ENCODE results near the gene SMCO2.
A peak's percentile ranks its signal among the peaks of the same experiment; 100 is the strongest.
"Not testable (repeated sequence)": the region's sequence is repeated elsewhere in the genome, so short reads cannot be mapped to it uniquely, and the experiment has no call there.

Gene SMCO2

GRCh38 chr12:27530157-27530922 lies 83.8 kb downstream of the SMCO2 start:
- DNase-seq: no peak

- DNase-seq: no peak
Measured at GRCh38 chr12:27531896-27532295, 85.4 kb downstream of the SMCO2 start.

DNA sequence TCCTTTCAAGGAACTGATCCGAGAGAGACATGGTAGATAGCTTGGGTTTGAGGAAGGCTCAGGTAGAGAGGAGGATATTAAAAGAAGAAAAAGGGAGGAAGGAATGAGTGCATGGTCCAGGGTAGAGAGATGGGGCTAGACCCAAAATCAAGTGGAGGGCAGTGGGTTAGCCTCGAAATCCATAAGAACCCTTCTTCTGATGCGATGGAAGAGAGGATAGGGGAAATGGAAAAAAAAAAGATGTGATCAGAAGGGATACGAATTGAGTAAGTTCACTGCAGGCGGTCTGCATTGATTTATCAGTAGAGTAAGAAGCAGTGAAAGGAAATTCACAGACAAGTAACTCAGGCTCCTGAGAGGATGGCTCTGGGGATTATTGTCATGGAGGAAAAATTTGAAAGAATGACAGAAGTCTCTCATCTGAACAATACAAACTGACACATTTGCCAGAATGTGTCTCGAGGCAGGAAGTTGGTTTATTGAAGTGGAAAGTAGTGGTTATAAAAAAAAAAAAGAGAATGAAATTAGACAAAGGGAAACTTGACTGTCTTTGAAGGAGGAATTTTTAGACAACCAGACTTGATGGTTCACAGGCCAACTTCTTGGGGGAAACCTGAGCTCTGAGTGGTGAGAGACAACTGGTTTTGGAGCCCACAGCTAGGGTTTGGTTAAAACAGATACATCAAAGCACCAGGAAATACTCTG lies 87.7 kb downstream of the SMCO2 start:
- no peak for DNase-seq

DNA sequence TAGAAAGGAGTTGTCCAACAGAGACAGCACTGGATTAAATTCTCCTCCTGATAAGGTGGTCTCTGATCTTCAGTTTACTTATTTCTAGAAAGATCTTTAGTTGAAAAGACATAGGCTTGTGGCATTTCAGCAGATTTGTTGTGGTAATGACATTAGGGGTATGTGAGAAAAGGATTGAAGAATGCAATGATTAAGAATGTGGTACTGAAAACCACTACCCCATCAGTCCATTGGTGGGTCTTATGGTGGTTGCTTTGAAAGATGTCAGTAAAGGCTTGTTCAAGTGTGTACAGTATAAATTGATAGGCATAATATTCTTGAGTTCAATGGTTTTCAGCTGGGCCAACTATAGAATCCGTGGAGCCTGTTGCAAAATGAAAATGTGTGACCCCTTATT lies 88.2 kb downstream of the SMCO2 start:
- no peak for DNase-seq

GRCh38 chr12:27535318-27535717 lies 88.8 kb downstream of the SMCO2 start:
- no peak for DNase-seq

DNA sequence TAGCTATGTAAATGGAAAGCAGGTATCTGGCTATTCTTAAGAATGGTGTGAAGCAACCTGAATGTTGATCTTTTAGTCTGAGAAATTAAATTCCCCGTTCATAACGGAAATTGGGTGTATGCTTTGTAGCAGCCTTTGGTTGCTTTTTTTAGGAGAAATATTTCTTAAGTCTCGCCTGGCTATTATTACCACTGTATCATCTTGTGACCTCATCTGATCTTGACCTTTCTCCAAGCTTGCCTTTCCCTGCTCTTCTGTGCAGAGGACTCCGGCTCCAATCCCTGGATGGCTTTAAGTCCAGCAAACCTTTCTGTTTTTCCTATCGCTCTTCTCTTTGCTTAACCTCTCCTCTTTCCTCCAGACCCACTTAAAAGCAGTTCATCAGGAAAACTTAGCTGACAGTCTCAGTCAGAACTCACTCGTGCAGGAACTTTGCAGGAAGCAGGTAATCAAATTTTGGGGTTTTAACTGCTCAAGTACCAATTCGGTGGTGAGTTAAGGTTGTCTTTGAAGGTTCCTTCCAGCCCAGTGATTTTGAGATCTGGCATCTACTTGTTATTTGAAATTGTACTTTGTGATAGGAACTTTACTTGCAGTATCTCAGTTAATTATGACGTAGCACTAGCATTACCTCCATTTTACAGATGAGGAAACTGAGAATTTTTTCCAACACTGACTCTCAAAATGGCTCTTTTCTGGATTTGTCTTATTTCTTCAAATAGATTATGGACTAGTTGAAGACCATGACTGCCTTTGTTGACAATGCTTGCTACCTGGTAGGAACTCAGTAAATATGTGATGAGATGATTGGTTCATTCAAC lies 91.5 kb downstream of the SMCO2 start:
- DNase-seq: no peak

DNA sequence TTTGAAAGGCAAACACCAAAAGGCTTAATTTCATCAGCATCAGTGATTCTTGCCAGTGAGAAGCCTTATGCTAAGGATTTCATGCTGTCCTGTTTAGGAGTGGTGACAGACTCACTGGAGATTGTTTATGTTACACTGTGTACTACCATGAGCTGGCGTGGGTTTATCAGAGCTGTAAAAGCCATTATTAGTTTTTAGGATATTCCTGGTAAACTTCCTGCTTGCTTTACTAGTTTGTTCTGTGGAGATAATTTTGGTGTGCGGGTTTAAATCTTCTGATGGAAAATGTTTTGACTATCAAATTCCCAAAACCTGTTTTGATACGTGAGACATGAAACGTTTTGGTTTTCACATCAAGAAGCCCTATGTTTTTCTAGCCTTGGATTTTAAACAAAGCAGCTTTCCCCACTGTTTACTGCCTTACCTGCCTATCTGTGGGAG lies 92.7 kb downstream of the SMCO2 start:
- DNase-seq: no peak

DNA sequence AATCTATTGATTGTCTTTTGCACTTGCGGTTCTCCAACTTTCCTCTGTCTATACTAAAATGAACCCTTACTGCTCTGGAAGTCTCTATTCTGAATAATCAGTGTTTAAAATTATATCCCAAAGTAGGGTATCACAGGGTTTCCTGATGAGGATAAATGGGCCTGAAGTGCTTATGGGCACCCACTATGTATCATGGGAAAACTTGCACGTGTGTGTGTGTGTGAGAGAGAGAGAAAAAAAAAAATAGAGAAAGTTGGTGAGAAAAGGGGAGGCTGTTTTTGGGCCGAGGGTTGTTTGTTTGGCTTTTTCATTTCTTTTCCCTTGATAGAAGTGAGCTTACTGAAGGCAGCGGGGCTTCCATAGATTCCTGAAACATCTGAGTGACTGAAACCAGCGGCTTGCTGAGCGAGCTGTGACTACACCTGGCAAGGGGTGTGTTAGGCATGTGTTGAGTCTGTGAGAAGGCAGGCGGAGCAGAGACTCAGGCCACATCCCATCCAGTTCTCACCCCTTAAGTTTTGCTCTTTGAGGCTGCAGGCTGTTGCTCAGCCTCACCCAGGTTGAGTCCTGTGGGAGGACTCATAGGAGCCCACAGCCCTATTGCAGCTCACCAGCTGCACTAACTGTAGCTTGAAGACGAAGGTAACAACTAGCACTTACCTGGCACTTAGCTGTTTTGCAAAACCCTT lies 94.6 kb downstream of the SMCO2 start:
- no peak for DNase-seq

GRCh38 chr12:27542628-27543027 lies 96.1 kb downstream of the SMCO2 start:
- DNase-seq: no peak

DNA sequence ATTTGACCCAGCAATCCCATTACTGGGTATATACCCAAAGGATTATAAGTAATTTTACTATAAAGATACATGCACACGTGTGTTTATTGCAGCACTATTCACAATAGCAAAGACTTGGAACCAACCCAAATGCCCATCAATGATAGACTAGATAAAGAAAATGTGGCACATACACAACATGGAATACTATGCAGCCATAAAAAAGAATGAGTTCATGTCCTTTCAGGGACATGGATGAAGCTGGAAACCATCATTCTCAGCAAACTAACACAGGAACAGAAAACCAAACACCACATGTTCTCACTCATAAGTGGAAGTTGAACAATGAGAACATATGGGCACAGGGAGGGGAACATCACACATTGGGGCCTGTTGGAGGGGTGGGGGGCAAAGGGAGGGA lies 98.3 kb downstream of the SMCO2 start:
- DNase-seq: not testable (repeated sequence)

DNA sequence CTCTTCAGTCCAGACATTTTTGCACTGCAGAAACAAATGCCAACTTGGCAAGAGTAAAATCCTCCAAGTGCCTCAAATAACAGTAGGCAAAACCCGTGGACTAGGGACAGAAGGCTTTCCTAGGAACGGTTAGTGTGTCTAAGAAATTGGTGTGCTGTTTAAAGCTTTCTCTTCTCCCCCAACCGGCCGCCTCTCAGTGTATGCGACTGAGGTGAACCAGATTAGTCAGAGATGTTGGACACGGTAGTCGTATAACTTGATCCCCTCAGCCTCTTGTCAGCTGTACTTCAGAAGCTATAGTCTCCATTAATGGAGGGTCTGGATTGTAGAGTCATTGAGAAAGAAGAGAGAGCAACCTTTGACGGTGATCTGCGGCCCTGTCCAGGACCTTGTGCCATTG lies 99.1 kb downstream of the SMCO2 start:
- DNase-seq: no peak

GRCh38 chr12:27547592-27547991 lies 101.1 kb downstream of the SMCO2 start:
- no peak for DNase-seq

DNA sequence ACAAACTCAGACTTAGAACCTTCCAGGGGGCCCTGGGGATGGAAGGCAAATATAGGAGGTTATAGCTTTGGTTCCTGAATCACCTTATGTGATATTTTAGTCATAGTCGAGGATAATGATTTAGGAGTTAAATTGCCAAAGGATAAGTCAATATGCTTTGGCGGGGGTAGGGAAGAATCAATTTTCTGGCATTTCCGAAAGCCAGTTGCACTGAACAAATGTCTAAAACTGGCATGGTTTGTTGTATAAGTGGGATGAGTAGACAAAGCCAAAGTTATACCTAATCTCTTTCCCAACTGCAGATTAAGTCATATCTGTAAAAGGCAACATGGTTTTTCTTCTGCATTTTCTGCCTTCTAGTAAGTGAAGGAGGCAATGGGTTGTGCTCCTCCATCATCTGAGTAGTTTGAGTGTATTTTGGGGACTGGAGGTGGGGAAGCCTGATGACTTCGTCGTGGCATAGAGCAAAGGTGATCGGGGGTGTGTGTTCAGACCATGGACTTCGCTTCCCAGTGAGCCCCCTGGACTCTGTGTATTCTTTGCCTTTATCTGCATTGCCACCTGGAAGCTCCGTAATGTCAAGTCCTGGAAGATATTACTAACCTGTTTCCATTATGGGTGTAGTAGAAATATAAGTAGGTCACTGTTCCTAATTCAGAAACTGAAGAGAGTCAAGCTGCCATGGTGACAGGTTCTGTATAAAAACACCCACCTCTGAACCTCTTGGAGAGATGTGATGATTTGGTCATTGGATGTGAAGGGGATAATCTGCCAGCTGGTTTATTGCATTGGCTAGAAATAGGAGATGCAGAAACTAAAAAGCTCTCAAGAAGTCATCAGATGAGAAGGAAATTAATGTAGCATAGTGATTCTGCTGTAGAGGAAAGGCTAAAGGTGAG lies 102.0 kb downstream of the SMCO2 start:
- DNase-seq: no peak

DNA sequence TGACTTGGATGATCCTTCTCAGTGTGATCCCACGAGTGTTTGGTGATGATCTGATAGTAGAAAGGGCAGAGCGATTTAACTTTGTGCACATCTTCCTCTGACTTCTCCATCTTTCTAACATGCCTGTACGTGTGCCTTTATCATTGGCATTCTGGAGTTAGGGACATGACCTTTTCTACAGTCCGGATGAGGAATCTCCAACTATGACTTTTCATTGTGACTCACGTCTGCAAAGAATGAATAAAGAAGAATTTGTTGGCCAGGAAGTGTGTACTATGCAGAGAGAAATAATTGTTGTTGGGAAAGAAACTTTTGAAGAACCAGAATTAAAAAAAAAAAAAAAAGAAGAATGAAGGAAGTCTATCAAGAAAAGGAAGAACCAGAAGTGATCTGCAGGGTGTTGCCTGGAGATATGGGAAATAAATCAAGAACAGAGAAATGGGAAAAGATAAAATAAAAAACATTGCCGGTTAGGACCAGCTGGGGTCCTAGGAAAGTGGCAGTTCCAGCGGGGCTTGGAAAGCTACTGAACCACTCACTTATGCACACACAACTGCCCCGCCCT lies 102.8 kb downstream of the SMCO2 start:
- no peak for DNase-seq

DNA sequence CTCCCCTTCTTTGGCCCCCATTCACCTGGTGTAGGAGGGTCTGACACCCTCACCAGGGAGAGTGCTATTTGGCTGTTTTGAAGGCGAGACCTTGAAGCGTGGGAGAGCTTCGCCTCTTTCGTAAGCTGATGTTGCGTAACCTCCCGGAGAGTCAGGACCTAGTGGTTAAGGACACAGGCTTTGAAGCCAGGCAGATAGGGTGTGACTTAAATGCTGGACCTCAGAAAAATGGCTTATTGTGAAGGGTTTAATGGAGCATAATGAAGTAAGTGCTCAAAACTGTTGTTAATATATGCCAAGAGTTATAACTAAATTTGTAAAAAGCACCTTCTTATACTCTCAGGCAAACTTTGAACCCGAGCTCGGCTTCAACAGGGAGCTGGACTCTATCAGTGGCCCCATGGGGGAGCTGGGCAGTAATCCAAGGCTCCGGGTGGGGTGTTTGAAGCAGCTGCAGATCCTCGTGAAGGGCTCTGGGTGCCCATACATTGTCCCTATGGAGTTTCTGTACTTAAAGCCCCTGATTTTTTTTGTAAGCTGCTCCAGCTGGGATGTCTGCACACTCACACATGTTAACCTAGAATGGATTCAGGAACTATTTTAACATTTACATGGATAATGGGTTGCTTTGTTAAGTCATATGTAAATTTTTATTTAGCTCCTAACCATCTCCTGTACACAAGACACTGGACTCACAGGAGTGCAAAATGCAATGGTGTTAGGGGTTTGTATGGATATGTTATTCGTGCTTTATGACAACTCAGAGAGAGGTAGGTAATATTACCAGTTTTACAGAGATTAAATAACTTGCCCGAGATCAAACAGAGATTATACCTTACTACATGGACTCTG lies 103.5 kb downstream of the SMCO2 start:
- peak; percentile 60 for DNase-seq

GRCh38 chr12:27550653-27550975 lies 104.1 kb downstream of the SMCO2 start:
- no peak for DNase-seq

DNA sequence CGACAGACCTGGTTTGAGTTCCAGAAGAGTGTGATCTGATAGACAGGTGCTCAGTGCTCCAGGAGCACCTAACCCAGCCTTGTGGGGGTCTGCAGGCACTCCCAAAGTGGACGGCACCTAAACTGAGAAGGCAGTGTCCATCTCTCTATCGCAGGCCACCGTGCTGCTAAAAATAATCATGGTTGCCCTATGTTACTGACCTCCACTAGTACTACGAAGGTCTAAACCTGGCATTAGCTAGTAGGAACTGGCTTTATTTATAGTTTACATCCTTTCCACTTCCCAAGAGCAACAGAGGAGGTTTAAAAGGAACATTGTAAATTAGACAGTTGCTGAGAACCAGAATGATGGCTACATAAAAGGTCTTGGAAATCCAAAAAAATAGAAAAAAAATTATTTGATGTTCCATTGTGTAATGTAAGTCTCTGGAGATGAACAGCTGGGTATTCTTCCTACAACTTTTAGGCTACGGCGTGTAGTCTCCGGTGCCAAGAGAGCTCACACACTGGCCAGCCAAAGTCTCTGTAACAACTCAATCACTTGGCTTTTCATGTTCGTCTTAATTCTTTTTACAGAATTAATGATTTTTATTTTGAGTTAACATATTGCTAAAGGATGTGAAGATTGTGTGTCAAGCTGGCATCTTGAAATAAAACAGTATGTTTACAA lies 104.8 kb downstream of the SMCO2 start:
- DNase-seq: no peak

Data from right kidney (tissue), 1 donor.